ENCODE data around the gene DENND1A. TPM values are rescaled to one million over a fixed set of nuclear protein-coding genes. Genes with fewer than 3 reads are reported as not detected.
"Not testable (repeated sequence)": the region's sequence is repeated elsewhere in the genome, so short reads cannot be mapped to it uniquely, and the experiment has no call there.

DENND1A gene
- total RNA-seq, 1 donor from 2014 or later = 25.2 TPM

DNA sequence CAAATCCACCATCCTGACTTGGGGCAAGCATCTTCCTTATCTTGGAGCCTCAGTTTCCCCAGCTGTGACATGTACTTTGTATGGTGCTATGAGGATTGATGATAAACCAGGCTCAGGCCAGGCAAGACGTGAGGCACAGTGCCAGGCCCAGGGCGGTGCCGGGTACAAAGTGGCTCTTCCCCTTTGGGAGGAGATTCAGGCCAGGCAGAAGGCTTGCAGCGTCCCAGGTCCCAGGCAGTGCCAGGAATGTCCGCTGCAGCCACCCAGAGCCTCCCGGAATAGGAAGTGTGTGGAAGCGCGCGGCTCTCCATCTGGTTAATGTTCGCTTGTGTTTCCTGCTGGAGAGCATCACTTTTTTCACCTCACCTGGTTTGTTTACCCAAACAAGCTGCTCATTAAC lies 12.6 kb upstream of the DENND1A start:
- intact Hi-C loops (cut with micrococcal nuclease) = no loop called here
- Mint-ChIP-seq H3K27ac (no peak overlapping the region), H3K27me3 (peaks cover 8% of the 10 kb centered on the region), H3K36me3 (ENCODE audit: low read depth) (no peaks in the 10 kb centered on the region), H3K9me3 (no peaks in the 10 kb centered on the region), H3K4me3 (no peak overlapping the region), H3K4me1 (no peaks in the 10 kb centered on the region)
- TF ChIP-seq, protein P1, sequence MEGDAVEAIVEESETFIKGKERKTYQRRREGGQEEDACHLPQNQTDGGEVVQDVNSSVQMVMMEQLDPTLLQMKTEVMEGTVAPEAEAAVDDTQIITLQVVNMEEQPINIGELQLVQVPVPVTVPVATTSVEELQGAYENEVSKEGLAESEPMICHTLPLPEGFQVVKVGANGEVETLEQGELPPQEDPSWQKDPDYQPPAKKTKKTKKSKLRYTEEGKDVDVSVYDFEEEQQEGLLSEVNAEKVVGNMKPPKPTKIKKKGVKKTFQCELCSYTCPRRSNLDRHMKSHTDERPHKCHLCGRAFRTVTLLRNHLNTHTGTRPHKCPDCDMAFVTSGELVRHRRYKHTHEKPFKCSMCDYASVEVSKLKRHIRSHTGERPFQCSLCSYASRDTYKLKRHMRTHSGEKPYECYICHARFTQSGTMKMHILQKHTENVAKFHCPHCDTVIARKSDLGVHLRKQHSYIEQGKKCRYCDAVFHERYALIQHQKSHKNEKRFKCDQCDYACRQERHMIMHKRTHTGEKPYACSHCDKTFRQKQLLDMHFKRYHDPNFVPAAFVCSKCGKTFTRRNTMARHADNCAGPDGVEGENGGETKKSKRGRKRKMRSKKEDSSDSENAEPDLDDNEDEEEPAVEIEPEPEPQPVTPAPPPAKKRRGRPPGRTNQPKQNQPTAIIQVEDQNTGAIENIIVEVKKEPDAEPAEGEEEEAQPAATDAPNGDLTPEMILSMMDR (IDR thresholded peaks at IDR 0.05) = no peak
- CTCF ChIA-PET = no interaction called here
- no peak for DNase-seq
- ATAC-seq (ENCODE audit: low read depth) = no peak
- POLR2A ChIA-PET = interaction anchor here (0.6 kb wide), 1 partner anchor 335 kb away, joined by 3 read pairs; no protein-coding TSS in a partner anchor

DNA sequence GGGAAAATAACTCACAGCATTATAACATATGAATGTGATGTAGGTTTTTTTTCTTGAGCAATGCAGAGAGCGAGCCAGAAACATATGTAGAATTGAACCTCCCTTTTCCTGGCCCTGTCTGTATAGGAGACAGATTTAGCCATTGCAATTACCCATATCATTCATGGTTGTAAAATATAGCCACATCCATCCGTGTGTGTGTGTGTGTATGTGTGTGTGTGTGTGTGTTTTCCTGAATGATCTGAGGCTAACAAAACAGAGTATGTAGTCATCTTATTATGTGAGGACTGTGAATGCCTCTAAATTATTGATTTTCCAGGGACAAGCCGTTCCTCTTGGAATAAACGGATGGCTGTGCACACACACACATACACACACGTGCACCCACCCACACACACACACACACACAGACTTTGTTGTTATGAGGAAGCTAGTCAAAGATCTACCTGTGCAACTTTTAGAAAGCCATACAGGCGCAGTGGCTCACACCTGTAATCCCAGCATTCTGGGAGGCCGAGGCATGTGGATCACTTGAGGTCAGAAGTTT lies 11.7 kb upstream of the DENND1A start:
- DNase-seq = no peak
- Mint-ChIP-seq H3K9me3 (peaks cover under 1% of the 10 kb centered on the region), H3K36me3 (ENCODE audit: low read depth) (no peaks in the 10 kb centered on the region), H3K27ac (no peak overlapping the region), H3K4me1 (no peaks in the 10 kb centered on the region), H3K27me3 (peaks cover 11% of the 10 kb centered on the region), H3K4me3 (no peak overlapping the region)
- intact Hi-C loops (cut with micrococcal nuclease) = no loop called here
- ChIA-PET POLR2A (no interaction called here), CTCF (no interaction called here)
- TF ChIP-seq, protein P1 (IDR thresholded peaks at IDR 0.05) = no peak
- ATAC-seq (ENCODE audit: low read depth) = no peak

DNA sequence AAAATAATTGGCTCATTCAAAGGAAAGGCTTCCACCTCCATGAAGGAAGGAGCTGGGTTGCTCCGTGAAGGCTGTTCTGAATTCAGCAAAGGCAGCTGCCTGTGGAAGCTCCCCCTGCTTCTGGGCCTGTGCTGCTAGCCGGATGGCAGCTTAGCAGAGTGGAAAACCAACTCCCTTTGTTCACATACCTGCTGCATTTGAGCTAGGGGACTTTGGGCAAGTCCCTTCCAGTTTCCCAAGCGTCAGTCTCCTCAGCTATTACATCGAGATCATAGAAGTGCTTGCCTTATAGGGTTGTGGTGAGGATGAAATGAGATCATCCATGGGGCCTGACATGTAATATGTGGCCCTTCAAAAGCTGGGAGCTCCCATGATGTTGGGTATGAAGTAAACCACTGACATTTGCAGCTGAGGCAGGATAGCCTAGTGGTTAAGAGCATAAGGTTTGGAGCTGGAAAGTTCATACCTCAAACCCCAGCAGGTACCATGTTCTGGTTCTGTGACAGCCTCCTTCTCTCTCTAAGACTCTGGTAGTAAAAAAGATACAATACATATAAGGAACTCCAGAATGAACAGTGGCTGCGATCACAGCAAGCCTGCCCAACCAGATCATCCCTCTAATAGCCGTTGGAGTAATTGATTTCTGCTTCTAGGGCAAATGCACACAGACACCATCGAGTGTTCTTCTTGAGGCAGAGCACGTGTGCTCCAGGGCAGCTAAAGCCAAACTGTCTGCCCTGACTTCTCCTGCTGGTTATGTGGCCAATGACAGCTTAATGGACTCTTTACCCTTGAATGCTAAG lies 11.0 kb upstream of the DENND1A start:
- Mint-ChIP-seq H3K27ac (no peak overlapping the region), H3K9me3 (peaks cover 5% of the 10 kb centered on the region), H3K27me3 (peaks cover 17% of the 10 kb centered on the region), H3K4me1 (no peaks in the 10 kb centered on the region), H3K4me3 (no peak overlapping the region), H3K36me3 (ENCODE audit: low read depth) (no peaks in the 10 kb centered on the region)
- no peak for ATAC-seq (ENCODE audit: low read depth)
- POLR2A ChIA-PET = no interaction called here
- DNase-seq = no peak
- intact Hi-C loops (cut with micrococcal nuclease) = no loop called here
- CTCF ChIA-PET = interaction anchor here (0.7 kb wide), 1 partner anchor 16 kb away, joined by 3 read pairs; no protein-coding TSS in a partner anchor
- TF ChIP-seq, protein P1 (IDR thresholded peaks at IDR 0.05) = no peak

DNA sequence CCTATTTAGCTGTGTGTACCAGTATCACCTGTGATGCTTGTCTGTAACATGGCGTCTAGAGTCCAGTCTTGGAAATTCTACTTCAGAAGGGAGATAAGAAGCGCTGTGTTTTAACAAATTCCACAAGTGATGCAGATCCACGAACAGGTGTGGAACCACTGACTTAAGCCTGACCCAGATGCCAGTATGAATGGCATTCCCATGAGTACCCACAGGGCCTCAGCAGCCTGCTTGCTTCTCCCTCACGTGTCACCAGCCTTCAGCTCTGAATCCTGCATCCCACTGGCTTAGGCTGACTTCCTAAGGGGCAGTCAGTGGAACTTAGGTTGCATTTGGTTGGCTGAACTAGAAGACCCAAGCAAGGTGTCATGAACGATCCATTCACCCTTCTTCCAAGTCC lies 8.5 kb upstream of the DENND1A start:
- H3K4me3 Mint-ChIP-seq = no peak overlapping the region
- H3K36me3 Mint-ChIP-seq (ENCODE audit: low read depth) = no peaks in the 10 kb centered on the region
- DNase-seq (no peak), ATAC-seq (ENCODE audit: low read depth) (no peak)
- intact Hi-C loops (cut with micrococcal nuclease) = no loop called here
- peaks cover 17% of the 10 kb centered on the region for H3K27me3 Mint-ChIP-seq
- no peaks in the 10 kb centered on the region for H3K4me1 Mint-ChIP-seq
- CTCF ChIA-PET = no interaction called here
- TF ChIP-seq, protein P1 (IDR thresholded peaks at IDR 0.05) = no peak
- no peak overlapping the region for H3K27ac Mint-ChIP-seq
- peaks cover 6% of the 10 kb centered on the region for H3K9me3 Mint-ChIP-seq
- POLR2A ChIA-PET = no interaction called here

DNA sequence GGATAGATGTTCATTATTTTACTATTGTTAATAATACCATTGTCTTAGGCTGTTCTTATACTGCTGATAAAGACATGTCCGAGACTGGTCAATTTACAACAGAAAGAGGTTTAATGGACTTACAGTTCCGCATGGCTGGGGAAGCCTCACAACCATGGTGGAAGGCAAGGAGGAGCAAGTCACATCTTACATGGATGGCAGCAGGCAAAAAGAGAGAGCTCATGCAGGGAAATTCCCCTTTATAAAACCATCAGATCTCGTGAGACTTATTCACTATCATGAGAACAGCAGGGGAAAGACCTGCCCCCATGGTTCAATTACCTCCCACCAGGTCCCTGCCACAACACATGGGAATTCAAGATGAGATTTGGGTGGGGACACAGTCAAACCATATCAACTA lies 6.6 kb upstream of the DENND1A start:
- H3K9me3 Mint-ChIP-seq; DNase-seq; intact Hi-C loops (cut with micrococcal nuclease); POLR2A ChIA-PET; H3K27ac Mint-ChIP-seq; CTCF ChIA-PET; H3K36me3 Mint-ChIP-seq (ENCODE audit: low read depth); ATAC-seq (ENCODE audit: low read depth); H3K4me3 Mint-ChIP-seq; H3K4me1 Mint-ChIP-seq: not testable (repeated sequence)
- peaks cover 17% of the 10 kb centered on the region for H3K27me3 Mint-ChIP-seq

Measured in activated B cell treated with CpG ODN at 0.5 μM for 24 hours (primary cell).